SK-N-SH (cell line): ENCODE data around the gene IDH2. TPM values are rescaled to one million over a fixed set of nuclear protein-coding genes. Genes with fewer than 3 reads are reported as not detected.

Experiments
- CTCF ChIA-PET: fragments of 300-600, 350-600 bp; formaldehyde crosslinking; extraction: SDS; loops from one replicate; lab custom pipeline; 2021; lab: Yijun Ruan, JAX
- POLR2A ChIA-PET: fragments of 350-600 bp; sonication (Branson Sonifier 250); formaldehyde crosslinking; extraction: SDS; loops from one replicate; lab custom pipeline; 2020; ENCODE audit warnings: antibody characterized with exemption, inconsistent platforms; lab: Yijun Ruan, JAX
- DNase-seq: peaks from one replicate; pipeline ENCODE4 v3.0.0; 2012
- H2AFZ ChIP-seq: fragments of 200-600 bp; sonication (generic); 2 replicates; pipeline ENCODE4 v1.8.1; 2016; ENCODE audit warnings: antibody characterized with exemption, mild to moderate bottlenecking, low read depth
- H3F3A ChIP-seq: fragments of 200-600 bp; sonication (generic); replicated peaks from 2 replicates; pipeline ENCODE3; 2016; ENCODE audit warnings: antibody characterized with exemption, mild to moderate bottlenecking; ENCODE audit not compliant: insufficient read depth
- H3K27ac ChIP-seq, 2 experiments: fragments of 200-500 bp in 1 of 2; fragments of 200-600 bp in 1 of 2; sonication (Bioruptor generic) in 1 of 2; sonication (generic), shearing (Covaris generic) in 1 of 2; 2 replicates each; pipeline versions ENCODE4 v1.5.1 to v1.6.1; 2014 to 2016; ENCODE audit warnings: low read depth in 2 of 2, inconsistent platforms in 1 of 2, low read length in 1 of 2, mild to moderate bottlenecking in 1 of 2, mixed read lengths in 1 of 2
- H3K27me3 ChIP-seq: fragments of 200-600 bp; sonication (generic), shearing (Covaris generic); 2 replicates; pipeline ENCODE4 v1.6.1; 2016; ENCODE audit warnings: mixed run types; ENCODE audit not compliant: insufficient read depth
- H3K36me3 ChIP-seq, 2 experiments: fragments of 200-500 bp in 1 of 2; fragments of 200-600 bp in 1 of 2; sonication (Bioruptor generic) in 1 of 2; sonication (generic) in 1 of 2; replicated peaks in 1 of 2; 2 replicates each; pipeline versions ENCODE3 to v1.5.1; 2014 to 2016; ENCODE audit warnings: low read length in 1 of 2, mild to moderate bottlenecking in 1 of 2; ENCODE audit not compliant: insufficient read depth in 2 of 2, control insufficient read depth in 1 of 2
- H3K4me1 ChIP-seq, 2 experiments: fragments of 200-500 bp in 1 of 2; fragments of 200-600 bp in 1 of 2; sonication (Bioruptor generic) in 1 of 2; sonication (generic), shearing (Covaris generic) in 1 of 2; 2 replicates each; pipeline versions ENCODE4 v1.5.1 to v1.6.1; 2014 to 2016; ENCODE audit warnings: low read depth in 1 of 2, low read length in 1 of 2, mixed run types in 1 of 2; ENCODE audit not compliant: insufficient read depth in 2 of 2, control insufficient read depth in 1 of 2
- H3K4me2 ChIP-seq: fragments of 200-600 bp; sonication (generic), shearing (Covaris generic); 2 replicates; pipeline ENCODE4 v1.6.1; 2017; ENCODE audit warnings: mixed run types
- H3K4me3 ChIP-seq, 2 experiments: fragments of 200-500 bp in 1 of 2; fragments of 200-600 bp in 1 of 2; sonication (Bioruptor generic) in 1 of 2; sonication (generic), shearing (Covaris generic) in 1 of 2; 2 replicates each; pipeline versions ENCODE4 v1.5.1 to v1.8.1; 2014 to 2016; ENCODE audit warnings: low read depth in 2 of 2, inconsistent platforms in 1 of 2, low read length in 1 of 2, mild to moderate bottlenecking in 1 of 2, mixed read lengths in 1 of 2, moderate library complexity in 1 of 2
- H3K79me2 ChIP-seq: fragments of 200-600 bp; sonication (generic); 2 replicates; pipeline ENCODE4 v1.8.1; 2017; ENCODE audit warnings: mild to moderate bottlenecking; ENCODE audit not compliant: insufficient read depth
- H3K9ac ChIP-seq: fragments of 200-600 bp; sonication (generic); 2 replicates; pipeline ENCODE4 v1.6.1; 2017; ENCODE audit warnings: mixed run types
- H3K9me2 ChIP-seq: fragments of 200-600 bp; sonication (generic); 2 replicates; pipeline ENCODE4 v1.6.1; 2017; ENCODE audit warnings: mixed run types
- H3K9me3 ChIP-seq: fragments of 200-600 bp; sonication (generic); 2 replicates; pipeline ENCODE4 v1.6.1; 2017; ENCODE audit warnings: mixed run types, mild to moderate bottlenecking, moderate library complexity
- H4K20me1 ChIP-seq: fragments of 200-600 bp; sonication (generic); 2 replicates; pipeline ENCODE4 v1.6.1; 2017; ENCODE audit warnings: mild to moderate bottlenecking, mixed run types; ENCODE audit not compliant: insufficient read depth
- CTCF ChIP-seq: fragments of 200-600 bp; sonication (generic); IDR thresholded peaks from 2 replicates; pipeline ENCODE4 v1.6.1; 2017; ENCODE audit warnings: antibody characterized with exemption, mild to moderate bottlenecking, moderate library complexity
- GATA2 ChIP-seq: sonication (generic); formaldehyde crosslinking; IDR thresholded peaks from 2 replicates; pipeline ENCODE4 v1.5.0; 2020; ENCODE audit warnings: mild to moderate bottlenecking, missing genetic modification reagents
- IRF3 ChIP-seq: fragments of 150-350 bp; IDR thresholded peaks from 2 replicates; pipeline ENCODE4 v1.6.1; 2016; ENCODE audit warnings: mild to moderate bottlenecking, low read depth, low read length
- MXI1 ChIP-seq: IDR thresholded peaks from 2 replicates; pipeline ENCODE4 v1.6.1; 2012; ENCODE audit warnings: mild to moderate bottlenecking, low read depth, low read length, improper control_type of control experiment
- NFIC ChIP-seq: IDR thresholded peaks from 2 replicates; pipeline ENCODE4 v1.4.0; 2012; ENCODE audit warnings: borderline replicate concordance
- PBX3 ChIP-seq: IDR thresholded peaks from 2 replicates; pipeline ENCODE4; 2012
- RCOR1 ChIP-seq: fragments of 150-350 bp; IDR thresholded peaks from 2 replicates; pipeline ENCODE4 v1.6.1; 2017; ENCODE audit warnings: antibody characterized with exemption, low read length
- RFX5 ChIP-seq: IDR thresholded peaks from 2 replicates; pipeline ENCODE4 v1.6.1; 2012; ENCODE audit warnings: mild to moderate bottlenecking, improper control_type of control experiment, low read length
- SIN3A ChIP-seq: IDR thresholded peaks from 2 replicates; pipeline ENCODE4 v1.6.1; 2012; ENCODE audit warnings: low read depth, mild to moderate bottlenecking, low read length, moderate library complexity, borderline replicate concordance
- SMC3 ChIP-seq: IDR thresholded peaks from 2 replicates; pipeline ENCODE4 v1.6.1; 2012; ENCODE audit warnings: low read depth, low read length, improper control_type of control experiment
- USF1 ChIP-seq: IDR thresholded peaks from 2 replicates; pipeline ENCODE4 v1.4.0; 2012; ENCODE audit warnings: low read depth, borderline replicate concordance
- USF2 ChIP-seq: fragments of 150-350 bp; IDR thresholded peaks from 2 replicates; pipeline ENCODE4 v1.6.1; 2017; ENCODE audit warnings: antibody characterized with exemption, low read length, low read depth, borderline replicate concordance
- WGBS: methylation state at CpG from one replicate; pipeline ENCODE4 v1.1.6; 2017; ENCODE audit warnings: low lambda C conversion rate; 5-methylcytosine and 5-hydroxymethylcytosine counted together
- polyA plus RNA-seq, 3 experiments: library from polyadenylated mRNA; depleted of rRNA; stranded (reverse); fragments of >200 nt; gene quantifications; 2 replicates each; pipeline ENCODE4 v1.2.3, GENCODE V29; 2012

IDH2 gene
- polyA plus RNA-seq, 1 of the 3 experiments (the other 2 are of a cell fraction): 25.2 TPM

GRCh38 chr15:90090226-90090848 lies 11.9 kb downstream of the IDH2 start (continued):
- no peak for TF ChIP-seq SMC3
- no peak for TF ChIP-seq GATA2
- no peak for TF ChIP-seq IRF3
- no peak for TF ChIP-seq NFIC
- TF ChIP-seq SIN3A: no peak
- no peak for TF ChIP-seq MXI1
- TF ChIP-seq RFX5: no peak
- no peak for TF ChIP-seq PBX3
- TF ChIP-seq, all 33 proteins: peak for 0

GRCh38 chr15:90087454-90088154 lies 14.7 kb downstream of the IDH2 start:
- CTCF ChIA-PET: interaction anchor here (0.8 to 2.9 kb wide), 6 partner anchors 11 to 193 kb away, joined by 3 to 12 read pairs (median 5); partner anchors contain the start of gene IDH2
- Histone ChIP-seq H3K9me3 (no peaks in the 10 kb centered on the region), H3K36me3 (peaks cover 5 to 6% of the 10 kb centered on the region in 2 experiments), H4K20me1 (no peaks in the 10 kb centered on the region), H3K79me2 (no peaks in the 10 kb centered on the region), H3K27ac (no peak overlapping the region), H3K27me3 (no peaks in the 10 kb centered on the region), H3K9me2 (no peaks in the 10 kb centered on the region), H3K4me3 (no peak overlapping the region), H3K9ac (no peak overlapping the region), H3K4me2 (no peak overlapping the region), H2AFZ (no peak overlapping the region), H3F3A (no peaks in the 10 kb centered on the region), H3K4me1 (no peaks in the 10 kb centered on the region)
- TF ChIP-seq RCOR1 (no peak), USF1 (peak; percentile 72; the same call in 1 of the 2 replicates), GATA2 (no peak), NFIC (peak; percentile 51; the same call in 1 of the 2 replicates), USF2 (no peak), CTCF (peak; percentile 12; the same call in 1 of the 2 replicates)
- POLR2A ChIA-PET: no interaction called here
- DNase-seq: peak; percentile 77
- 81% methylated on average over 17 of the region's 20 CpGs for WGBS
